ENCODE results near the gene TXK.

DNA sequence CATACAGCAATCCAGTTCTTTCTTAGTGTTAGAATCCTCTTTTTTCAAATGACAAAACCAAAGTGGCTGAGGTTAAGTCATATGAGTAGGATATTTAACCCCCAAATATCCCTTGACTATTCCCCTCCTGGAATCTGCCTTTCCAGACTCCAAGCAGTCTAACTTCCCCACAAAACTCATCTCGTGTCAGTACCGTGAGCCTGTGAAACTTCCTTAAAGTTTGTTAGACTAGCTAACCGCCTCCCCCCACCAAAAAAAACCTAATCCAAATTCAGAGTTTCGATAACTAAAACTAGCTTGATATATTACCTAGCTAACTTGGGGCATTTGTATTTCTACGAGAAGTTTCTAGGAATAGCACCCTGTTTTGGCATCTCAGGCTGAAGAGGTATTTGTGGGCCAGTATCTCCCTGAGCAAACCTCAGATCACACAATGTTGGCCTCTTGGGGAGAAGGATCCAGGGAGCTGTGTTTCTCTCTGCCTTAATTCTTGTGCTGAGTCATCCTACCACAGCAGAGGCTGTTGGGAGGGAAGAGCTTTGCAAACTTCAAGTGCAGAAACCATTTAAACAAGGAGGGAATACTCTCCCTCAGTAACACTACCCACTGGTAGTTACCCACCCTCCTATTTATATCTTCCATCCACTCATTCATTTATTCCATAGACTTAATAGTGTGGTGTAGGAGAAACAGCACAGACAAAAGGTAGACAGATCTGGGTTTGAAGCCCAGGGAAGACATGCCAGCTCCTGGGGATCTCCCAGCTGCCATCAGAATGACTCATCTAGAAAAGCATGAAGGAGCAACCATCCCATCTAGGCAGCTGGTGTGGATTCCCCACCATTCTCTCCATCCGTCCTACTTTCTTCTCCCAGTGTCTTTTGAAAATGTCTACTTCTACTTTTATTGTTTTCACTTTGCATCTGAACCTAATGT, 39.3 kb upstream of the TXK start:
- TF ChIP-seq, protein P1, sequence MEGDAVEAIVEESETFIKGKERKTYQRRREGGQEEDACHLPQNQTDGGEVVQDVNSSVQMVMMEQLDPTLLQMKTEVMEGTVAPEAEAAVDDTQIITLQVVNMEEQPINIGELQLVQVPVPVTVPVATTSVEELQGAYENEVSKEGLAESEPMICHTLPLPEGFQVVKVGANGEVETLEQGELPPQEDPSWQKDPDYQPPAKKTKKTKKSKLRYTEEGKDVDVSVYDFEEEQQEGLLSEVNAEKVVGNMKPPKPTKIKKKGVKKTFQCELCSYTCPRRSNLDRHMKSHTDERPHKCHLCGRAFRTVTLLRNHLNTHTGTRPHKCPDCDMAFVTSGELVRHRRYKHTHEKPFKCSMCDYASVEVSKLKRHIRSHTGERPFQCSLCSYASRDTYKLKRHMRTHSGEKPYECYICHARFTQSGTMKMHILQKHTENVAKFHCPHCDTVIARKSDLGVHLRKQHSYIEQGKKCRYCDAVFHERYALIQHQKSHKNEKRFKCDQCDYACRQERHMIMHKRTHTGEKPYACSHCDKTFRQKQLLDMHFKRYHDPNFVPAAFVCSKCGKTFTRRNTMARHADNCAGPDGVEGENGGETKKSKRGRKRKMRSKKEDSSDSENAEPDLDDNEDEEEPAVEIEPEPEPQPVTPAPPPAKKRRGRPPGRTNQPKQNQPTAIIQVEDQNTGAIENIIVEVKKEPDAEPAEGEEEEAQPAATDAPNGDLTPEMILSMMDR (conservative IDR thresholded peaks at IDR 0.05; ENCODE audit: low read length), result no peak
- TF ChIP-seq EZH2phosphoT487 (IDR thresholded peaks at IDR 0.05; ENCODE audit: borderline replicate concordance), result no peak
